GM12878 (cell line): Measurements from ENCODE around the gene ST13. TPM values are rescaled to one million over a fixed set of nuclear protein-coding genes. Genes with fewer than 3 reads are reported as not detected.

Experiments
- ASH2L ChIP-seq: fragments of 300-600, 200-600 bp; sonication (generic); IDR thresholded peaks from 2 replicates; pipeline ENCODE4 v1.6.1; 2017; ENCODE audit warnings: low read depth, mild to moderate bottlenecking, borderline replicate concordance
- ATF7 ChIP-seq: fragments of 450-650 bp; IDR thresholded peaks from 2 replicates; pipeline ENCODE4 v1.6.1; 2016; ENCODE audit warnings: low read depth, mild to moderate bottlenecking
- BACH1 ChIP-seq: fragments of 450-650 bp; IDR thresholded peaks from 2 replicates; pipeline ENCODE4 v1.6.1; 2017; ENCODE audit warnings: mild to moderate bottlenecking, borderline replicate concordance
- BCL11A ChIP-seq: IDR thresholded peaks from 2 replicates; pipeline ENCODE4 v1.6.1; 2011; ENCODE audit warnings: low read depth, low read length
- BMI1 ChIP-seq: fragments of 450-650 bp; IDR thresholded peaks from 2 replicates; pipeline ENCODE4 v1.6.1; 2016; ENCODE audit warnings: mild to moderate bottlenecking, moderate library complexity, borderline replicate concordance
- CREB1 ChIP-seq: IDR thresholded peaks from 2 replicates; pipeline ENCODE4 v1.6.1; 2012; ENCODE audit warnings: low read depth, mild to moderate bottlenecking, inconsistent platforms
- EZH2 ChIP-seq: IDR thresholded peaks from 2 replicates; pipeline ENCODE4 v1.6.1; 2012; ENCODE audit warnings: low read depth, mild to moderate bottlenecking, control low read depth, inconsistent platforms, low read length, borderline replicate concordance; ENCODE audit not compliant: control insufficient read depth
- GATAD2B ChIP-seq: fragments of 450-650 bp; conservative IDR thresholded peaks from 2 replicates; pipeline ENCODE4 v1.6.1; 2017; ENCODE audit warnings: low read depth, mild to moderate bottlenecking, moderate library complexity
- IKZF2 ChIP-seq, 2 experiments: fragments of 450-650 bp; IDR thresholded peaks; 2 replicates each; pipeline ENCODE4 v1.6.1; 2017; ENCODE audit warnings: mild to moderate bottlenecking in 2 of 2, moderate library complexity in 2 of 2
- KLF5 ChIP-seq: fragments of 450-650 bp; IDR thresholded peaks from 2 replicates; pipeline ENCODE4 v1.6.1; 2014; ENCODE audit warnings: mild to moderate bottlenecking; ENCODE audit not compliant: partially characterized antibody
- MEF2B ChIP-seq: fragments of 450-650 bp; IDR thresholded peaks from 2 replicates; pipeline ENCODE4 v1.6.1; 2018; ENCODE audit warnings: mild to moderate bottlenecking, moderate library complexity; ENCODE audit not compliant: partially characterized antibody, poor library complexity, severe bottlenecking
- MYC ChIP-seq: IDR thresholded peaks from 2 replicates; pipeline ENCODE4 v1.6.1; 2011; ENCODE audit warnings: mild to moderate bottlenecking, low read length, moderate library complexity, inconsistent platforms; ENCODE audit not compliant: insufficient read depth, insufficient replicate concordance, insufficient read length, severe bottlenecking
- NR2C2 ChIP-seq: IDR thresholded peaks from 2 replicates; pipeline ENCODE4 v1.6.1; 2011; ENCODE audit warnings: borderline replicate concordance, low read depth; ENCODE audit not compliant: control insufficient read depth, insufficient read length
- PML ChIP-seq: IDR thresholded peaks from 2 replicates; pipeline ENCODE4 v1.6.1; 2012; ENCODE audit warnings: low read length, inconsistent platforms
- RCOR1 ChIP-seq: conservative IDR thresholded peaks from 2 replicates; pipeline ENCODE4 v1.6.1; 2012; ENCODE audit warnings: low read depth, low read length, improper control_type of control experiment
- SREBF2 ChIP-seq: IDR thresholded peaks from 2 replicates; pipeline ENCODE4 v1.6.1; 2012; ENCODE audit warnings: mild to moderate bottlenecking, low read length
- ZBED1 ChIP-seq: IDR thresholded peaks from 2 replicates; pipeline ENCODE4 v1.6.1; 2016; ENCODE audit warnings: borderline replicate concordance
- ZNF217 ChIP-seq: fragments of 450-650 bp; IDR thresholded peaks from 2 replicates; pipeline ENCODE4 v1.6.1; 2017; ENCODE audit warnings: antibody characterized with exemption, mild to moderate bottlenecking
- polyA plus RNA-seq, 11 experiments: library from polyadenylated mRNA; depleted of rRNA in 4 of 11; unstranded in 6 of 11; stranded (reverse) in 5 of 11; fragments of >200 nt; fragmentation: Nextera tagmentation in 4 of 11; fragmentation: Illumina TruSeq in 1 of 11; extraction: Ambion mirVana in 4 of 11; extraction: Trizol in 1 of 11; gene quantifications; 1 replicate in 1 of 11; 2 replicates in 10 of 11; pipeline versions ENCODE4 v1.2.1 to v1.2.3, GENCODE V29; 2011 to 2016; ENCODE audit warnings: inconsistent platforms in 2 of 11, missing spikeins in 2 of 11, low read depth in 1 of 11
- total RNA-seq, 4 experiments: library from RNA; depleted of rRNA in 3 of 4; stranded (reverse); fragments of >200 nt in 3 of 4; fragmentation: Illumina TruSeq in 1 of 4; extraction: Trizol in 1 of 4; gene quantifications; 2 replicates each; pipeline versions ENCODE4 v1.2.1 to v1.2.3, GENCODE V29; 2013 to 2021
- TF ChIP-seq, protein P1 (sequence below): fragments of 450-650 bp; formaldehyde crosslinking; IDR thresholded peaks from 2 replicates; pipeline ENCODE4 v1.4.0; 2022; ENCODE audit warnings: mild to moderate bottlenecking, moderate library complexity
- TF ChIP-seq, protein P2 (sequence below): fragments of 450-650 bp; IDR thresholded peaks from 2 replicates; pipeline ENCODE4 v1.6.1; 2014; ENCODE audit warnings: mild to moderate bottlenecking
- TF ChIP-seq, protein P3 (sequence below): fragments of 450-650 bp; IDR thresholded peaks from 2 replicates; pipeline ENCODE4 v1.6.1; 2017; ENCODE audit warnings: mild to moderate bottlenecking, moderate library complexity

ST13 gene
- total and polyA plus RNA-seq, 10 of the 15 experiments (the other 5 are each of a cell fraction or from before 2014, with no cell fraction given), result 52.5 to 286 (median 181) TPM

DNA sequence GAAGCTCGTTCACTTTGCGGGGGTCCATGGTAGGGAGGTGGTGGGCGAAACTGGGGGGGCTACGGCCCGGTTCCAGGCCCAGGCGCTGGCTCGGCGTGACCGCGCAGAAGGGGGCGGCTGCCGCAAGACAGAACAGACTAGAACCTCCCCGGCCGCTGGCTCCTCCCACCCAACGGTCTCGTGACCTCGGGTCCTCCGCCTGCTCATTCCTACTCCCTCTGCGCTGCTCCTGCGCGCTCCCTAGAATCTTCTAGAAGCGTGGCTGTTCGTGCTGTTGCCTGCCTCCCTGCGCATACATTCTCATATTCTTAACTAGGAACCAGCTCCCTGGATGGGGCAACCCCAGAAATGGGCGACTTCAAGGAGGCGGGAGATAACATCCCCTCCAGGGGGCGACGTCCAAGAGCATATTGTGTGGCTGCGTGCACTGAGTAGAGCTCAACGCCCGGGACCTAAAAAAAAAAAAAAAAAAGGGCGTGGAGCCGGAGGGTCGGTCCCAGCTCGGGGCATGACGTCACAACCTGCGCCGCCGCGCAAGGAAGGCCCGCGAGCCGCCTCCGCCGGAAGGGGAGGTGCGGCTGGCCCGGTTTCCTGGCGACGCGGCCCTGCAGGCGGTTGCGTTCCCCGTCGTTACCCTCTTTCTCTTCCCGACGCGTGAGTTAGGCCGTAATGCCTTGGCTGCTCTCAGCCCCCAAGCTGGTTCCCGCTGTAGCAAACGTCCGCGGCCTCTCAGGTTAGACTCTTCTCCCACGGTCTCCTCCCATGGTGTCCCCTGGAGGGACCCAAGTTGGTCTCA lies at the start of gene ST13, which contains the start of gene XPNPEP3 (continued):
- TF ChIP-seq, protein P1, sequence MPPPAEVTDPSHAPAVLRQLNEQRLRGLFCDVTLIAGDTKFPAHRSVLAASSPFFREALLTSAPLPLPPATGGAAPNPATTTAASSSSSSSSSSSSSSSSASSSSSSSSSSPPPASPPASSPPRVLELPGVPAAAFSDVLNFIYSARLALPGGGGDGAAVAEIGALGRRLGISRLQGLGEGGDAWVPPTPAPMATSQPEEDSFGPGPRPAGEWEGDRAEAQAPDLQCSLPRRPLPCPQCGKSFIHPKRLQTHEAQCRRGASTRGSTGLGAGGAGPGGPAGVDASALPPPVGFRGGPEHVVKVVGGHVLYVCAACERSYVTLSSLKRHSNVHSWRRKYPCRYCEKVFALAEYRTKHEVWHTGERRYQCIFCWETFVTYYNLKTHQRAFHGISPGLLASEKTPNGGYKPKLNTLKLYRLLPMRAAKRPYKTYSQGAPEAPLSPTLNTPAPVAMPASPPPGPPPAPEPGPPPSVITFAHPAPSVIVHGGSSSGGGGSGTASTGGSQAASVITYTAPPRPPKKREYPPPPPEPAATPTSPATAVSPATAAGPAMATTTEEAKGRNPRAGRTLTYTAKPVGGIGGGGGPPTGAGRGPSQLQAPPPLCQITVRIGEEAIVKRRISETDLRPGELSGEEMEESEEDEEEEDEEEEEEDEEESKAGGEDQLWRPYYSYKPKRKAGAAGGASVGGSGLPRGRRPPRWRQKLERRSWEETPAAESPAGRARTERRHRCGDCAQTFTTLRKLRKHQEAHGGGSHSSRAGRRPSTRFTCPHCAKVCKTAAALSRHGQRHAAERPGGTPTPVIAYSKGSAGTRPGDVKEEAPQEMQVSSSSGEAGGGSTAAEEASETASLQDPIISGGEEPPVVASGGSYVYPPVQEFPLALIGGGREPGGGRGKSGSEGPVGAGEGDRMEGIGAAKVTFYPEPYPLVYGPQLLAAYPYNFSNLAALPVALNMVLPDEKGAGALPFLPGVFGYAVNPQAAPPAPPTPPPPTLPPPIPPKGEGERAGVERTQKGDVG, result no peak
- TF ChIP-seq MEF2B, result peak; percentile 49
- no peak for TF ChIP-seq ZNF217
- no peak for TF ChIP-seq SREBF2
- TF ChIP-seq CREB1, result peak; percentile 98
- TF ChIP-seq MYC, result peak; percentile 69
- TF ChIP-seq ASH2L, result no peak; the same call in 1 of the 2 replicates
- no peak for TF ChIP-seq EZH2
- no peak for TF ChIP-seq ZBED1
- TF ChIP-seq ATF7, result peak; percentile 98
- peak; percentile 41; the same call in 1 of the 2 replicates for TF ChIP-seq PML
- TF ChIP-seq BCL11A, result no peak
- TF ChIP-seq, protein P2, sequence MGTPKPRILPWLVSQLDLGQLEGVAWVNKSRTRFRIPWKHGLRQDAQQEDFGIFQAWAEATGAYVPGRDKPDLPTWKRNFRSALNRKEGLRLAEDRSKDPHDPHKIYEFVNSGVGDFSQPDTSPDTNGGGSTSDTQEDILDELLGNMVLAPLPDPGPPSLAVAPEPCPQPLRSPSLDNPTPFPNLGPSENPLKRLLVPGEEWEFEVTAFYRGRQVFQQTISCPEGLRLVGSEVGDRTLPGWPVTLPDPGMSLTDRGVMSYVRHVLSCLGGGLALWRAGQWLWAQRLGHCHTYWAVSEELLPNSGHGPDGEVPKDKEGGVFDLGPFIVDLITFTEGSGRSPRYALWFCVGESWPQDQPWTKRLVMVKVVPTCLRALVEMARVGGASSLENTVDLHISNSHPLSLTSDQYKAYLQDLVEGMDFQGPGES, result no peak
- TF ChIP-seq BACH1, result peak; percentile 56; the same call in 1 of the 2 replicates
- TF ChIP-seq GATAD2B, result no peak
- peak; percentile 87 for TF ChIP-seq KLF5
- TF ChIP-seq NR2C2, result no peak
- 0 out of 2 replicates have a peak, but pooled peaks have one; percentile 31 for TF ChIP-seq RCOR1
- no peak; a peak in 2 of 4 replicates for TF ChIP-seq IKZF2 (IDR thresholded peaks at IDR 0.05)
- peak; percentile 57 for TF ChIP-seq BMI1
- TF ChIP-seq, protein P3, sequence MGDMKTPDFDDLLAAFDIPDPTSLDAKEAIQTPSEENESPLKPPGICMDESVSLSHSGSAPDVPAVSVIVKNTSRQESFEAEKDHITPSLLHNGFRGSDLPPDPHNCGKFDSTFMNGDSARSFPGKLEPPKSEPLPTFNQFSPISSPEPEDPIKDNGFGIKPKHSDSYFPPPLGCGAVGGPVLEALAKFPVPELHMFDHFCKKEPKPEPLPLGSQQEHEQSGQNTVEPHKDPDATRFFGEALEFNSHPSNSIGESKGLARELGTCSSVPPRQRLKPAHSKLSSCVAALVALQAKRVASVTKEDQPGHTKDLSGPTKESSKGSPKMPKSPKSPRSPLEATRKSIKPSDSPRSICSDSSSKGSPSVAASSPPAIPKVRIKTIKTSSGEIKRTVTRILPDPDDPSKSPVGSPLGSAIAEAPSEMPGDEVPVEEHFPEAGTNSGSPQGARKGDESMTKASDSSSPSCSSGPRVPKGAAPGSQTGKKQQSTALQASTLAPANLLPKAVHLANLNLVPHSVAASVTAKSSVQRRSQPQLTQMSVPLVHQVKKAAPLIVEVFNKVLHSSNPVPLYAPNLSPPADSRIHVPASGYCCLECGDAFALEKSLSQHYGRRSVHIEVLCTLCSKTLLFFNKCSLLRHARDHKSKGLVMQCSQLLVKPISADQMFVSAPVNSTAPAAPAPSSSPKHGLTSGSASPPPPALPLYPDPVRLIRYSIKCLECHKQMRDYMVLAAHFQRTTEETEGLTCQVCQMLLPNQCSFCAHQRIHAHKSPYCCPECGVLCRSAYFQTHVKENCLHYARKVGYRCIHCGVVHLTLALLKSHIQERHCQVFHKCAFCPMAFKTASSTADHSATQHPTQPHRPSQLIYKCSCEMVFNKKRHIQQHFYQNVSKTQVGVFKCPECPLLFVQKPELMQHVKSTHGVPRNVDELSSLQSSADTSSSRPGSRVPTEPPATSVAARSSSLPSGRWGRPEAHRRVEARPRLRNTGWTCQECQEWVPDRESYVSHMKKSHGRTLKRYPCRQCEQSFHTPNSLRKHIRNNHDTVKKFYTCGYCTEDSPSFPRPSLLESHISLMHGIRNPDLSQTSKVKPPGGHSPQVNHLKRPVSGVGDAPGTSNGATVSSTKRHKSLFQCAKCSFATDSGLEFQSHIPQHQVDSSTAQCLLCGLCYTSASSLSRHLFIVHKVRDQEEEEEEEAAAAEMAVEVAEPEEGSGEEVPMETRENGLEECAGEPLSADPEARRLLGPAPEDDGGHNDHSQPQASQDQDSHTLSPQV, result 0 out of 2 replicates have a peak, but pooled peaks have one; percentile 29
